Gastrocnemius medialis (tissue), 4 donors: Measurements from ENCODE around the gene GABPA. TPM values are rescaled to one million over a fixed set of nuclear protein-coding genes. Genes with fewer than 3 reads are reported as not detected.

ENCODE experiments used
- ATAC-seq, 2 donors: fragments of 150-250 bp; one replicate each; pipeline ENCODE4 v1.9.1; 2016
- DNase-seq, 2 donors: peaks; one replicate each; pipeline ENCODE4 v3.0.0-alpha.2; 2019
- H3K27ac ChIP-seq, 4 donors: fragments of 200-600 bp; sonication (generic); 1 replicate in 1 of 4; 2 replicates in 3 of 4; pipeline ENCODE4 v1.5.1; 2016 to 2018; ENCODE audit warnings: mild to moderate bottlenecking in 2 of 4, moderate library complexity in 1 of 4
- H3K27me3 ChIP-seq, 3 donors: fragments of 200-600 bp; sonication (generic) in 2 of 3; 1 replicate in 1 of 3; 2 replicates in 2 of 3; pipeline versions ENCODE4 v1.5.1 to v1.6.0; 2016 to 2019; ENCODE audit warnings: mild to moderate bottlenecking in 1 of 3, moderate library complexity in 1 of 3
- H3K36me3 ChIP-seq, 2 donors: fragments of 200-600 bp; sonication (generic) in 1 of 2; one replicate each; pipeline ENCODE4 v1.5.1; 2017 to 2018
- H3K4me1 ChIP-seq, 2 donors: fragments of 200-600 bp; sonication (generic) in 1 of 2; one replicate each; pipeline ENCODE4 v1.5.1; 2016 to 2017; ENCODE audit warnings: mild to moderate bottlenecking in 2 of 2
- H3K4me3 ChIP-seq, 4 donors: fragments of 200-600 bp; sonication (generic) in 3 of 4; 1 replicate in 1 of 4; 2 replicates in 3 of 4; pipeline ENCODE4 v1.5.1; 2016 to 2019; ENCODE audit warnings: mild to moderate bottlenecking in 2 of 4
- H3K9me3 ChIP-seq, 3 donors: fragments of 200-600 bp; sonication (generic) in 2 of 3; 1 replicate in 1 of 3; 2 replicates in 2 of 3; pipeline ENCODE4 v1.5.1; 2016 to 2019
- POLR2A ChIP-seq, 2 donors: fragments of 450-650 bp; IDR thresholded peaks; one replicate each; pipeline ENCODE4 v1.6.1; 2017; ENCODE audit warnings: antibody characterized with exemption in 2 of 2, mild to moderate bottlenecking in 2 of 2, moderate library complexity in 2 of 2
- in situ Hi-C, 4 donors: fragments of 200-750 bp; cut with MboI; loops; one replicate each; pipeline versions ENCODE4 v1.15.0 to v1.8.0; 2017; ENCODE audit warnings: low sequenced_read_pairs in 4 of 4
- intact Hi-C: fragments of 100-400 bp; cut with DNase I; formaldehyde crosslinking; loops from one replicate; pipeline ENCODE4 v1.15.1; 2023; ENCODE audit warnings: low total_unique reads
- total RNA-seq, 4 donors: library from RNA; depleted of rRNA; stranded (reverse); fragments of >200 nt; gene quantifications; one replicate each; pipeline versions ENCODE4 v1.1.0 to v1.2.3, GENCODE V29; 2016
- TF ChIP-seq, protein P1 (sequence below), 5 experiments: fragments of 450-650 bp in 3 of 5; fragments of 200-600 bp in 2 of 5; sonication (generic) in 2 of 5; IDR thresholded peaks in 4 of 5; conservative IDR thresholded peaks in 1 of 5; 1 replicate in 4 of 5; 2 replicates in 1 of 5; pipeline ENCODE4 v1.5.1; 2016 to 2019; ENCODE audit warnings: antibody characterized with exemption in 5 of 5, mild to moderate bottlenecking in 3 of 5, moderate library complexity in 3 of 5

The GABPA gene
- total RNA-seq, 4 donors from 2014 or later, result 10.6 to 26.2 (median 15.5) TPM

DNA sequence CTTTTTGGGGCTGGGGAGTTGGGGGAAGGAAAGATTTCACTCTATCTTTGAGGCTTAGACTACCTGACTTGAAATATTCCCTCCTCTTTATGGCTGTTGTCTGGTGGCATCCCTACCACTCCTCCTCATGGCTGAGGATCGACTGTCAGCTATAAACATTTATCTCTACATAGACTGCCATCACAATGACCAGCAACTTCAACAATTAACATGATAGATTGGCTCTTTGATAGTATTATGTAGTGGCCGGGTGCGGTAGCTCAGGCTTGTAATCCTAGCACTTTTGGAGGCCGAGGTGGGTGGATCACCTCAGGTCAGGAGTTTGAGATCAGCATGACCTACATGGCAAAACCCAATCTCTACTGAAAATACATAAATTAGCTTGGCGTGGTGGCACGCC lies 72.4 kb downstream of the GABPA start:
- TF ChIP-seq, protein P1, sequence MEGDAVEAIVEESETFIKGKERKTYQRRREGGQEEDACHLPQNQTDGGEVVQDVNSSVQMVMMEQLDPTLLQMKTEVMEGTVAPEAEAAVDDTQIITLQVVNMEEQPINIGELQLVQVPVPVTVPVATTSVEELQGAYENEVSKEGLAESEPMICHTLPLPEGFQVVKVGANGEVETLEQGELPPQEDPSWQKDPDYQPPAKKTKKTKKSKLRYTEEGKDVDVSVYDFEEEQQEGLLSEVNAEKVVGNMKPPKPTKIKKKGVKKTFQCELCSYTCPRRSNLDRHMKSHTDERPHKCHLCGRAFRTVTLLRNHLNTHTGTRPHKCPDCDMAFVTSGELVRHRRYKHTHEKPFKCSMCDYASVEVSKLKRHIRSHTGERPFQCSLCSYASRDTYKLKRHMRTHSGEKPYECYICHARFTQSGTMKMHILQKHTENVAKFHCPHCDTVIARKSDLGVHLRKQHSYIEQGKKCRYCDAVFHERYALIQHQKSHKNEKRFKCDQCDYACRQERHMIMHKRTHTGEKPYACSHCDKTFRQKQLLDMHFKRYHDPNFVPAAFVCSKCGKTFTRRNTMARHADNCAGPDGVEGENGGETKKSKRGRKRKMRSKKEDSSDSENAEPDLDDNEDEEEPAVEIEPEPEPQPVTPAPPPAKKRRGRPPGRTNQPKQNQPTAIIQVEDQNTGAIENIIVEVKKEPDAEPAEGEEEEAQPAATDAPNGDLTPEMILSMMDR (IDR thresholded peaks at IDR 0.05 in 4 of 5, conservative IDR thresholded peaks at IDR 0.05 in 1 of 5), result no peak
- TF ChIP-seq POLR2A (IDR thresholded peaks at IDR 0.05), result no peak
- no peaks in the 10 kb centered on the region for H3K9me3 ChIP-seq
- ATAC-seq (no peak), DNase-seq (no peak)
- H3K4me1 ChIP-seq, result no peaks in the 10 kb centered on the region
- in situ Hi-C loops, result no loop called here
- intact Hi-C loops, result no loop called here
- H3K36me3 ChIP-seq, result no peaks in the 10 kb centered on the region
- no peak overlapping the region for H3K4me3 ChIP-seq
- H3K27me3 ChIP-seq, result no peaks in the 10 kb centered on the region
- no peak overlapping the region for H3K27ac ChIP-seq

GRCh38 chr21:25809013-25809412 lies 74.2 kb downstream of the GABPA start:
- no peak for TF ChIP-seq POLR2A (IDR thresholded peaks at IDR 0.05)
- TF ChIP-seq, protein P1 (IDR thresholded peaks at IDR 0.05 in 4 of 5, conservative IDR thresholded peaks at IDR 0.05 in 1 of 5), result no peak
- Histone ChIP-seq H3K36me3 (no peaks in the 10 kb centered on the region), H3K27me3 (no peaks in the 10 kb centered on the region), H3K27ac (no peak overlapping the region), H3K4me1 (no peaks in the 10 kb centered on the region), H3K4me3 (no peak overlapping the region), H3K9me3 (no peaks in the 10 kb centered on the region)
- in situ Hi-C loops (no loop called here), intact Hi-C loops (no loop called here)
- no peak for ATAC-seq
- DNase-seq, result no peak

- Histone ChIP-seq H3K4me1 (no peaks in the 10 kb centered on the region), H3K36me3 (no peaks in the 10 kb centered on the region), H3K27me3 (no peaks in the 10 kb centered on the region), H3K4me3 (no peak overlapping the region), H3K27ac (no peak overlapping the region), H3K9me3 (no peaks in the 10 kb centered on the region)
- TF ChIP-seq, protein P1 (IDR thresholded peaks at IDR 0.05 in 4 of 5, conservative IDR thresholded peaks at IDR 0.05 in 1 of 5), result no peak
- no peak for TF ChIP-seq POLR2A (IDR thresholded peaks at IDR 0.05)
- in situ Hi-C loops (no loop called here), intact Hi-C loops (no loop called here)
- ATAC-seq (no peak), DNase-seq (no peak)
Observed at GRCh38 chr21:25811186-25811585, 76.4 kb downstream of the GABPA start.

GRCh38 chr21:25813917-25814316 lies 79.1 kb downstream of the GABPA start:
- DNase-seq (no peak), ATAC-seq (no peak)
- H3K9me3 ChIP-seq, result no peaks in the 10 kb centered on the region
- TF ChIP-seq, protein P1 (IDR thresholded peaks at IDR 0.05 in 4 of 5, conservative IDR thresholded peaks at IDR 0.05 in 1 of 5), result no peak
- no peak for TF ChIP-seq POLR2A (IDR thresholded peaks at IDR 0.05)
- no peaks in the 10 kb centered on the region for H3K36me3 ChIP-seq
- H3K4me3 ChIP-seq, result no peak overlapping the region
- no peaks in the 10 kb centered on the region for H3K27me3 ChIP-seq
- no peak overlapping the region for H3K27ac ChIP-seq
- no peaks in the 10 kb centered on the region for H3K4me1 ChIP-seq
- in situ Hi-C loops, result no loop called here
- intact Hi-C loops, result no loop called here

DNA sequence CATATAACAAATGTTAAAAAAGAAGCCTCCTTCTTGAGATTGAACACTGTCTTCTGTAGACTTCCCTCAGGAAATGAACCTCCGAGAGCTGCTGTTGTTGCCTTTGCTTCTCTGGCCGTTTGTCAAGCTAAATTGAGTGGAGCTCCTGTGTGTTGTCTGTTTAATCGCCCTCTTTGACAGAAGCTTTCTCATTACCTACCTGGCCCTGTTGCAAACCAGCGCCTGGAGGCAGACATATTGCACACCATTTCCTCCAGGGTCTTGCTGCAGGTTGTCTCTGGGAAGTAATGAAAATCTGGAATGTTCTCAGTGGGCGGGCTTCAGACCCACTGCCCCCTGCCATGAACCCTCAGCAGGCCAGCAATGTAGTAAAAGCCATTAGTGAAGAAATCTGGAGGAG lies 83.3 kb downstream of the GABPA start:
- ATAC-seq, result no peak
- no peaks in the 10 kb centered on the region for H3K4me1 ChIP-seq
- H3K36me3 ChIP-seq, result no peaks in the 10 kb centered on the region
- in situ Hi-C loops (no loop called here), intact Hi-C loops (no loop called here)
- H3K27me3 ChIP-seq, result no peaks in the 10 kb centered on the region
- no peak for DNase-seq
- H3K9me3 ChIP-seq, result no peaks in the 10 kb centered on the region
- no peak overlapping the region for H3K4me3 ChIP-seq
- TF ChIP-seq, protein P1 (IDR thresholded peaks at IDR 0.05 in 4 of 5, conservative IDR thresholded peaks at IDR 0.05 in 1 of 5), result no peak
- no peak for TF ChIP-seq POLR2A (IDR thresholded peaks at IDR 0.05)
- no peak overlapping the region for H3K27ac ChIP-seq
